ENCODE measurements around the gene STAB1. TPM values are rescaled to one million over a fixed set of nuclear protein-coding genes. Genes with fewer than 3 reads are reported as not detected.

The STAB1 gene
- polyA plus RNA-seq, 1 donor (not counting 4 experiments of a cell fraction or from before 2014, with no cell fraction given), result not detected

- no peaks in the 10 kb centered on the region for H3K9me3 ChIP-seq (ENCODE audit: control insufficient read depth, low read depth, low read length)
- H3K4me2 ChIP-seq (ENCODE audit: control insufficient read depth, extremely low read depth, insufficient read depth, low read depth, low read length), result no peak overlapping the region
- no peak for TF ChIP-seq CTCF (optimal IDR thresholded peaks at IDR 0.05 in 1 of 3, IDR thresholded peaks at IDR 0.05 in 1 of 3, conservative IDR thresholded peaks at IDR 0.05 in 1 of 3; ENCODE audit: extremely low read depth in 1 of 3, insufficient read depth in 2 of 3, low read length in 3 of 3)
- TF ChIP-seq EZH2 (IDR thresholded peaks at IDR 0.05; ENCODE audit: low read length), result no peak
- DNase-seq (ENCODE audit: low read depth, low spot score), result no peak
- H3K27ac ChIP-seq (ENCODE audit: control insufficient read depth, insufficient read depth, low read length), result no peak overlapping the region
- no peak overlapping the region for H3K9ac ChIP-seq (ENCODE audit: control insufficient read depth, extremely low read depth, insufficient read depth, low read length)
- H3K9me1 ChIP-seq (ENCODE audit: control insufficient read depth, extremely low read depth, insufficient read depth, low read length), result peaks cover 3% of the 10 kb centered on the region
- H3K27me3 ChIP-seq (ENCODE audit: control insufficient read depth, extremely low read depth, insufficient read depth, low read length), result peaks cover 3% of the 10 kb centered on the region
- H3K4me1 ChIP-seq (ENCODE audit: control insufficient read depth, extremely low read depth, insufficient read depth, low read length), result peaks cover 20% of the 10 kb centered on the region
- dilution Hi-C loops (cut with MboI; ENCODE audit: extremely low pct_ligation_motif_present, low sequenced_read_pairs), result no loop called here
- peaks cover 6 to 7% of the 10 kb centered on the region in 2 experiments for H3K36me3 ChIP-seq (ENCODE audit: control insufficient read depth in 2 of 2, extremely low read depth in 1 of 2, insufficient read depth in 2 of 2, low read length in 2 of 2)
- no peak for FAIRE-seq
- H3K79me2 ChIP-seq (ENCODE audit: control insufficient read depth, insufficient read depth, low read length), result no peaks in the 10 kb centered on the region
- no peak overlapping the region for H2AFZ ChIP-seq (ENCODE audit: control insufficient read depth, low read length)
- H4K20me1 ChIP-seq (ENCODE audit: control insufficient read depth, extremely low read depth, insufficient read depth, low read length), result peaks cover 3% of the 10 kb centered on the region
- no peak overlapping the region for H3K4me3 ChIP-seq (ENCODE audit: control insufficient read depth in 2 of 3, extremely low read depth in 1 of 3, insufficient read depth in 2 of 3, low read depth in 1 of 3, low read length in 3 of 3)
These were observed 27.6 kb downstream of the STAB1 start for GRCh38 chr3:52522651-52523251.

- no peak overlapping the region for H3K4me3 ChIP-seq (ENCODE audit: control insufficient read depth in 2 of 3, extremely low read depth in 1 of 3, insufficient read depth in 2 of 3, low read depth in 1 of 3, low read length in 3 of 3)
- dilution Hi-C loops (cut with MboI; ENCODE audit: extremely low pct_ligation_motif_present, low sequenced_read_pairs), result no loop called here
- peaks cover 3% of the 10 kb centered on the region for H3K9me1 ChIP-seq (ENCODE audit: control insufficient read depth, extremely low read depth, insufficient read depth, low read length)
- no peak overlapping the region for H3K4me2 ChIP-seq (ENCODE audit: control insufficient read depth, extremely low read depth, insufficient read depth, low read depth, low read length)
- H3K36me3 ChIP-seq (ENCODE audit: control insufficient read depth in 2 of 2, extremely low read depth in 1 of 2, insufficient read depth in 2 of 2, low read length in 2 of 2), result peaks cover 12% of the 10 kb centered on the region in 2 experiments
- FAIRE-seq (no peak), DNase-seq (ENCODE audit: low read depth, low spot score) (no peak)
- H3K9ac ChIP-seq (ENCODE audit: control insufficient read depth, extremely low read depth, insufficient read depth, low read length), result no peak overlapping the region
- no peaks in the 10 kb centered on the region for H3K79me2 ChIP-seq (ENCODE audit: control insufficient read depth, insufficient read depth, low read length)
- H3K27me3 ChIP-seq (ENCODE audit: control insufficient read depth, extremely low read depth, insufficient read depth, low read length), result no peaks in the 10 kb centered on the region
- no peak overlapping the region for H3K27ac ChIP-seq (ENCODE audit: control insufficient read depth, insufficient read depth, low read length)
- H3K9me3 ChIP-seq (ENCODE audit: control insufficient read depth, low read depth, low read length), result no peaks in the 10 kb centered on the region
- peaks cover 3% of the 10 kb centered on the region for H4K20me1 ChIP-seq (ENCODE audit: control insufficient read depth, extremely low read depth, insufficient read depth, low read length)
- H3K4me1 ChIP-seq (ENCODE audit: control insufficient read depth, extremely low read depth, insufficient read depth, low read length), result peaks cover 20% of the 10 kb centered on the region
- no peak overlapping the region for H2AFZ ChIP-seq (ENCODE audit: control insufficient read depth, low read length)
- no peak for TF ChIP-seq CTCF (optimal IDR thresholded peaks at IDR 0.05 in 1 of 3, IDR thresholded peaks at IDR 0.05 in 1 of 3, conservative IDR thresholded peaks at IDR 0.05 in 1 of 3; ENCODE audit: extremely low read depth in 1 of 3, insufficient read depth in 2 of 3, low read length in 3 of 3)
- TF ChIP-seq EZH2 (IDR thresholded peaks at IDR 0.05; ENCODE audit: low read length), result no peak
These were observed 28.5 kb downstream of the STAB1 start for GRCh38 chr3:52523386-52524257.
